ENCODE data around the gene NAA20.

GRCh38 chr20:20002101-20002998 is 14.8 kb upstream of the NAA20 start:
- TF ChIP-seq CTCF (IDR thresholded peaks at IDR 0.05) (no peak), EZH2 (IDR thresholded peaks at IDR 0.05; ENCODE audit: borderline replicate concordance, insufficient read depth, low read depth, low read length, poor library complexity, severe bottlenecking) (no peak)
